Activated gamma-delta T cell (primary cell): ENCODE measurements around the gene GATAD2A.
"Not testable (repeated sequence)": the region's sequence is repeated elsewhere in the genome, so short reads cannot be mapped to it uniquely, and the experiment has no call there.

ENCODE experiments used
- DNase-seq: peaks from one replicate; lab custom pipeline; 2025; lab: John Stamatoyannopoulos, UW

Gene GATAD2A

DNA sequence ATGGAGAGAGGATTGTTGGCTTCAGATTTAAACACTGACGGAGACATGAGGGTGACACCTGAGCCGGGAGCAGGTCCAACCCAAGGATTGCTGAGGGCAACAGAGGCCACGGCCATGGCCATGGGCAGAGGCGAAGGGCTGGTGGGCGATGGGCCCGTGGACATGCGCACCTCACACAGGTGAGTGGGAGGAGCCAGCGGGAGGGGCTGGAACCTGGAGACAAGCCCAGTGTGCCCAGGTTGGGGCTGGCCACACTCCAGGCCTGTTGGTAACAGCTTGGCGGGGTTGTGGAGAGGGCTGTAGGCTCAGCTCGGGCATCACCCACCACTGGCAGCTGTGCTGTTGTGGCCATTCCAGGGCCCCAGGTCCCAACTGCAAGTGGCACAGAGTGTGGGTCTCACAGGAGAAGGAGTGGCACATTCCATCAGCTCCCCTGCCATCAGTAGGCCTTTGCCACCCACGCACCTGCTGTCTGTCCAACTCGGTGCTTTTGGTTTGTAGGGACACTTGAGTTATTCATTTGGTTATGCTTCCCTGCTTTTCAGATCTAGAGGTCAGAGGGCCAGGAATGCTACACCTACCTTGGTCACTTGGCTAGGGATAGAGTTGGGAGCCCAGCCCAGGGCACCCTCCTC is 60.1 kb downstream of the GATAD2A start:
- no peak for DNase-seq

GRCh38 chr19:19466201-19466600 is 60.7 kb downstream of the GATAD2A start:
- DNase-seq = no peak

- DNase-seq = no peak
These were observed 63.1 kb downstream of the GATAD2A start for GRCh38 chr19:19468424-19469050.

DNA sequence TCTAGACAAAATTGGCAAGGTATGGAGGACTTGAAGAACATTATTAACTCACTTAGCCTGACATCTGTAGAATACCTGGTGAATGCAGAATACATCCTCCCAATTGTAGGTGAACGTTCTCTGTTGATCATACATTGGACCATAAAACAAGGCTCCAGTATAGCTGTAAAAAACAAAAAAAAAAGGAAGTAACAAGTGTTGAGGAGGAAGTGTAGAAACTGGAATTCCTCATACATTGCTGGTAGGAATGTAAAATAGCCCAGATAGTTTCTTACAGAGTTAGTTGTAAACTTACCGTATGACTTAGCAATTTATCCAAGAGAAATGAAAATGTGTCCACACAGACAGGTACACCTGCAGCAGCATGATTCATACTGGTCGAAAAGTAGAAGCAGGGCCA is 65.1 kb downstream of the GATAD2A start:
- DNase-seq = no peak

DNA sequence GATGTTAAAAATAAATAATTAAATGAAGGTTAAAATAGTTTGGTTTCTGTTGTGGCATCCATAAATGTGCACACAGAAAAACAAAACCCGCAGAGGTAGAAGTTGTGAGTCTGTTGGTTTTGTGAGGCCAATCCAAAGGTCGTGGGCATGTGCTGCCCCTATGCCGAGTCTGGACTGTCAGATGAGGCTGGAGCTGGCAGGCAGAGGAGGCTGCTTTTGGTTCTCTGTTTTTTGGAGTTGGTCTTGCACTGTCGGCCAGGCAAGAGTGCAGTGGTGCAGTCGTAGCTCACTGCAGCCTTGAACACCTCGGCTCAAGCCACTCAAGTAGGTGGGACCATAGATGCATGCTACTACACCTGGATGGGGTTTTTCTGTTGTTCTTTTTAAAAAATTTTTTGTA is 66.2 kb downstream of the GATAD2A start:
- DNase-seq = no peak

DNA sequence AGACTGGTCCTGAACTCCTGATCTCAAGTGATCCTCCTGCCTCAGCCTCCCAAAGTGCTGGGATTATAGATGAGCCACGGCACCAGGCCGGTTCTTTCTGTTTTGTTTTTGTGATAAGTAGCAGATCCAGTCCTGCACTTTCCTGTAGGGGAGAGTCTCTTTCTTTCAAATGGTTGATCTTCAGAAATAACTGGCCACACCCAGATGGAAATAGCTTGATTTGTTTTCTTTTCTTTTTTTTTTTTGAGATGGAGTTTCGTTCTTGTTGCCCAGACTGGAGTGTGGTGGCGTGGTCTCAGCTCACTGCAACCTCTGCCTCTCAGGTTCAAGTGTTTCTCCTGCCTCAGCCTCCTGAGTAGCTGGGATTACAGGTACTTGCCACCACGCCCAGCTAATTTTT is 66.6 kb downstream of the GATAD2A start:
- DNase-seq = not testable (repeated sequence)

- DNase-seq = no peak
These were observed 69.7 kb downstream of the GATAD2A start for GRCh38 chr19:19475015-19475765.

- DNase-seq = no peak
These were observed 70.7 kb downstream of the GATAD2A start for GRCh38 chr19:19475849-19476828.

GRCh38 chr19:19477705-19478383 is 72.4 kb downstream of the GATAD2A start:
- no peak for DNase-seq

DNA sequence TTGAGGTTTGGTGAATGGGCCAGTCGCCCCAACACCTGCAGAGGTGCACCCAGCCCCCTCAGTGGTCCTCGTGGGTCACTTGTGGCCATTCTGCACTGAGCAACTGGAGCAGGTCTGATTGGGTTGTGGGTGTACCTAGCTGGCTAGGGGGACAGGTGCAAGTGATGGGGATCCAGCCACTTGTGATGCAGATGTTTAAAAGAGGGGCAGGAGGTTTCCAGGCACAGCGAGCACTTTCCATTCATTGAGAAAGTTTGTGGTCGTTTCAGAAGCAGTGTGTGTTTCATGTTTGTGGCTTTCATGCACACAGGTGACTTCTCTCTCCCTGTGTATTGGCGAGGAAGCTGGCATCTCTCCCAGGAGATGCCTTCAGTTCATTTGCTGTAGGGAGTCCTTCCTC is 75.2 kb downstream of the GATAD2A start:
- DNase-seq = no peak

- no peak for DNase-seq
These were observed 77.5 kb downstream of the GATAD2A start for GRCh38 chr19:19482809-19483596.

DNA sequence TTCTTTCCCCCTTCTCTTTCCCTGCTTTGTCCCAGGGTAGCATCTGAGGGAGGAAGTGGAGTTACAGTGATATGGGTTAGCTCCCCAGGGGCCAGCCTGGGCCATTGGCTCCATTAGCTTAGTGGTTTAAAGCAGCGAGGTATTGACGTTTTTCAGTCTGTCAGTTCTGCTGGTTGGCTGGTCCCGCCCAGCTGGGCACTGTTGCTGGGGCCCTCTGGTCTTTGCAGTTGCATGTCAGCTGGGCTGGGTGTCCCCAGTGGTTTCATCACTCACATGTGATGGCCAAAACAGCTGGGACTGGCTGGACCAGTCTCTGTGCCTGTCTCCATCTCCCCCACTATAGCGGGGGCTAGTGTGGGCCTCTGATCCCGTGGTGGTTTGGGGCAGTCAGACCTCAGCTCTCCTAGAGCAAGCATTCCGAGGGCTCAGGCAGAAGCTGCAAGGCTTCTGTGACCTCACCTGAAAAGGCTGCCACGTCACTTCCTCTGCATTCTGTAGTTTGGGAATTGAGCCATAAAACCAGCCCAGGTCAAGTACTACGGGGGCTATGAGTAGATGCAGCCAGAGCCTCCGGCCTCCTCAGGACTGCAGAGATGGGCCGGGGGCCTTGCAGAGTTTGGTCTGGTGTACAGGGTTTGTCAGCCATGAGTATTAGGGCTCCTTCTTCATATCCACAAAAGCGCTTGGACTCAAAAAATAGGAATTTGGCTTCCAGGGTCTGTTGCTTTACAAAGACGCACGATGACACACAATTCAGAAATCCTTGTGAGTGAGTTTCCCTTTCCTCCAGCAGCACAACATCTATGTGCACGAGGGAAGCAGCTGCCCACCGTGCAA is 79.9 kb downstream of the GATAD2A start:
- DNase-seq = no peak

DNA sequence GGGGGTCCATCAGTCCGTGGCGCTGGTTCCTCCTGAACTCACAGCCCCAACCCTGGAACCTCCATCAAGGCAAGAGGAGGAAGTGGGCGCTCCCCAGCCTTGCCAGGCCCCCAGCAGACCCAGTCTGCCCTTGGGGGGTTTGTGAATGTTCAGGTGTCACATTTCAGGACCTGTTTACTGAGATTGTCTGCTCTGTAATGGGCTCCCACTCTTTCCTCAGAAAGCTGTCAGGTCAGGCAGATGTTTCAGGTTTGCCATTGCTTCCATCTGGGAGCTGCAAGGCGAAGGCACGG is 80.5 kb downstream of the GATAD2A start:
- DNase-seq = no peak

GRCh38 chr19:19486343-19487076 is 81.0 kb downstream of the GATAD2A start:
- no peak for DNase-seq

- no peak for DNase-seq
These were observed 81.8 kb downstream of the GATAD2A start for GRCh38 chr19:19487077-19487949.

- no peak for DNase-seq
These were observed 82.7 kb downstream of the GATAD2A start for GRCh38 chr19:19487950-19488874.
